Urinary bladder (tissue), 4 donors: ENCODE measurements around the gene MAP3K5. TPM values are rescaled to one million over a fixed set of nuclear protein-coding genes. Genes with fewer than 3 reads are reported as not detected.
A peak's percentile ranks its signal among the peaks of the same experiment; 100 is the strongest.
"Not testable (repeated sequence)": the region's sequence is repeated elsewhere in the genome, so short reads cannot be mapped to it uniquely, and the experiment has no call there.

ENCODE experiments used
- DNase-seq: peaks from one replicate; pipeline ENCODE4 v3.0.0-alpha.2; 2015; ENCODE audit errors: extremely low spot score
- H3K27ac ChIP-seq: one replicate; pipeline ENCODE4 v1.5.1; 2013; ENCODE audit warnings: low read depth, mild to moderate bottlenecking, moderate library complexity
- H3K36me3 ChIP-seq: one replicate; pipeline ENCODE4 v1.6.1; 2013; ENCODE audit warnings: mild to moderate bottlenecking, moderate library complexity; ENCODE audit not compliant: insufficient read depth
- H3K4me1 ChIP-seq: one replicate; pipeline ENCODE4 v1.6.1; 2013; ENCODE audit warnings: mild to moderate bottlenecking, moderate library complexity; ENCODE audit not compliant: insufficient read depth
- H3K4me3 ChIP-seq: one replicate; pipeline ENCODE4 v1.5.1; 2013; ENCODE audit warnings: low read depth, low read length
- WGBS: extraction: QIAGEN DNeasy Blood & Tissue Kit; methylation state at CpG from one replicate; pipeline ENCODE4 v1.1.7; 2013; 5-methylcytosine and 5-hydroxymethylcytosine counted together
- polyA plus RNA-seq: library from polyadenylated mRNA; stranded (reverse); fragments of 200-250 nt; gene quantifications from one replicate; pipeline ENCODE4 v1.2.3, GENCODE V29; 2013
- total RNA-seq: library from RNA; depleted of rRNA; stranded (reverse); fragments of >200 nt; gene quantifications from one replicate; pipeline ENCODE4 v1.2.3, GENCODE V29; 2014
- donor health status: healthy with polysubstance abuse.
- donor health status: healthy.

Gene MAP3K5
- total RNA-seq = 19.4 TPM
- polyA plus RNA-seq = 11.3 TPM

- Histone ChIP-seq H3K36me3 (no peaks in the 10 kb centered on the region), H3K4me3 (peak within 1 kb of the TSS; percentile 81), H3K4me1 (peaks cover 3% of the 10 kb centered on the region), H3K27ac (peak within 1 kb of the TSS; percentile 94)
- DNase-seq = peak; percentile 70
- under 1% methylated on average over 89 of the region's 89 CpGs for WGBS
These were observed at the start of gene MAP3K5 for GRCh38 chr6:136792410-136793262. Gene MAP3K5, minus strand, starts transcription at chr6:136792477. Its CDS starts 320 bp downstream, at chr6:136792157.

- no peak overlapping the region for H3K4me3 ChIP-seq
- no peaks in the 10 kb centered on the region for H3K36me3 ChIP-seq
- no peaks in the 10 kb centered on the region for H3K4me1 ChIP-seq
- DNase-seq = no peak
- WGBS = 81% methylated on average over 4 of the region's 4 CpGs
- no peak overlapping the region for H3K27ac ChIP-seq
These were observed 48.2 kb upstream of the MAP3K5 start for GRCh38 chr6:136840276-136841001.

GRCh38 chr6:136831873-136832562 lies 39.7 kb upstream of the MAP3K5 start:
- Histone ChIP-seq H3K36me3 (no peaks in the 10 kb centered on the region), H3K27ac (no peak overlapping the region), H3K4me1 (no peaks in the 10 kb centered on the region), H3K4me3 (no peak overlapping the region)
- WGBS = 100% methylated on average over 1 of the region's 1 CpG
- DNase-seq = no peak

GRCh38 chr6:136826216-136826615 lies 33.9 kb upstream of the MAP3K5 start:
- WGBS = 91% methylated on average over 6 of the region's 6 CpGs
- no peak overlapping the region for H3K4me3 ChIP-seq
- DNase-seq = no peak
- no peaks in the 10 kb centered on the region for H3K36me3 ChIP-seq
- no peak overlapping the region for H3K27ac ChIP-seq
- H3K4me1 ChIP-seq = no peaks in the 10 kb centered on the region

- WGBS = 50% methylated on average over 31 of the region's 31 CpGs
- Histone ChIP-seq H3K36me3 (no peaks in the 10 kb centered on the region), H3K27ac (no peak overlapping the region), H3K4me3 (peak overlapping the region; percentile 66), H3K4me1 (no peaks in the 10 kb centered on the region)
- no peak for DNase-seq
These were observed 30.9 kb upstream of the MAP3K5 start for GRCh38 chr6:136823128-136823660.

- Histone ChIP-seq H3K36me3 (no peaks in the 10 kb centered on the region), H3K27ac (peak within 1 kb of the TSS; percentile 91), H3K4me3 (peak within 1 kb of the TSS; percentile 66), H3K4me1 (no peaks in the 10 kb centered on the region)
- peak; percentile 89 for DNase-seq
- WGBS = under 1% methylated on average over 78 of the region's 78 CpGs
These were observed 30.3 kb upstream of the MAP3K5 start, which contains the start of gene PEX7 for GRCh38 chr6:136822376-136823127. Gene PEX7, plus strand, starts transcription at chr6:136822592. Its CDS starts 74 bp downstream, at chr6:136822666.

GRCh38 chr6:136822046-136822375 lies 29.7 kb upstream of the MAP3K5 start:
- 0% methylated on average over 11 of the region's 11 CpGs for WGBS
- Histone ChIP-seq H3K27ac (no peak overlapping the region), H3K4me1 (no peaks in the 10 kb centered on the region), H3K36me3 (no peaks in the 10 kb centered on the region), H3K4me3 (peak overlapping the region; percentile 66)
- peak; percentile 11 for DNase-seq

- Histone ChIP-seq H3K36me3 (no peaks in the 10 kb centered on the region), H3K27ac (no peak overlapping the region), H3K4me1 (no peaks in the 10 kb centered on the region), H3K4me3 (no peak overlapping the region)
- WGBS = 48% methylated on average over 2 of the region's 2 CpGs
- no peak for DNase-seq
These were observed 28.3 kb upstream of the MAP3K5 start for GRCh38 chr6:136820561-136820960.

- no peak for DNase-seq
- Histone ChIP-seq H3K4me3 (no peak overlapping the region), H3K36me3 (no peaks in the 10 kb centered on the region), H3K27ac (no peak overlapping the region), H3K4me1 (no peaks in the 10 kb centered on the region)
- WGBS = 49% methylated on average over 2 of the region's 2 CpGs
These were observed 24.4 kb upstream of the MAP3K5 start for GRCh38 chr6:136816656-136817055.

GRCh38 chr6:136815608-136816007 lies 23.3 kb upstream of the MAP3K5 start:
- not testable (repeated sequence) for DNase-seq, H3K4me3 ChIP-seq, H3K4me1 ChIP-seq, H3K27ac ChIP-seq, H3K36me3 ChIP-seq
- WGBS = 84% methylated on average over 1 of the region's 1 CpG

GRCh38 chr6:136812174-136812573 lies 19.9 kb upstream of the MAP3K5 start:
- Histone ChIP-seq H3K27ac (no peak overlapping the region), H3K4me1 (no peaks in the 10 kb centered on the region), H3K36me3 (no peaks in the 10 kb centered on the region), H3K4me3 (no peak overlapping the region)
- WGBS = 73% methylated on average over 2 of the region's 2 CpGs
- DNase-seq = no peak

GRCh38 chr6:136811272-136811671 lies 19.0 kb upstream of the MAP3K5 start:
- H3K4me1 ChIP-seq = no peaks in the 10 kb centered on the region
- no peak overlapping the region for H3K4me3 ChIP-seq
- H3K36me3 ChIP-seq = no peaks in the 10 kb centered on the region
- DNase-seq = no peak
- no peak overlapping the region for H3K27ac ChIP-seq
